SK-N-SH (cell line): ENCODE measurements around the gene SLC4A2. TPM values are rescaled to one million over a fixed set of nuclear protein-coding genes. Genes with fewer than 3 reads are reported as not detected.

Experiments used
- CTCF ChIA-PET: fragments of 300-600, 350-600 bp; formaldehyde crosslinking; extraction: SDS; loops from one replicate; lab custom pipeline; 2021; lab: Yijun Ruan, JAX
- POLR2A ChIA-PET: fragments of 350-600 bp; sonication (Branson Sonifier 250); formaldehyde crosslinking; extraction: SDS; loops from one replicate; lab custom pipeline; 2020; ENCODE audit warnings: antibody characterized with exemption, inconsistent platforms; lab: Yijun Ruan, JAX
- DNase-seq: peaks from one replicate; pipeline ENCODE4 v3.0.0; 2012
- H2AFZ ChIP-seq: fragments of 200-600 bp; sonication (generic); 2 replicates; pipeline ENCODE4 v1.8.1; 2016; ENCODE audit warnings: antibody characterized with exemption, mild to moderate bottlenecking, low read depth
- H3F3A ChIP-seq: fragments of 200-600 bp; sonication (generic); replicated peaks from 2 replicates; pipeline ENCODE3; 2016; ENCODE audit warnings: antibody characterized with exemption, mild to moderate bottlenecking; ENCODE audit not compliant: insufficient read depth
- H3K27ac ChIP-seq, 2 experiments: fragments of 200-500 bp in 1 of 2; fragments of 200-600 bp in 1 of 2; sonication (Bioruptor generic) in 1 of 2; sonication (generic), shearing (Covaris generic) in 1 of 2; 2 replicates each; pipeline versions ENCODE4 v1.5.1 to v1.6.1; 2014 to 2016; ENCODE audit warnings: low read depth in 2 of 2, inconsistent platforms in 1 of 2, low read length in 1 of 2, mild to moderate bottlenecking in 1 of 2, mixed read lengths in 1 of 2
- H3K27me3 ChIP-seq: fragments of 200-600 bp; sonication (generic), shearing (Covaris generic); 2 replicates; pipeline ENCODE4 v1.6.1; 2016; ENCODE audit warnings: mixed run types; ENCODE audit not compliant: insufficient read depth
- H3K36me3 ChIP-seq, 2 experiments: fragments of 200-500 bp in 1 of 2; fragments of 200-600 bp in 1 of 2; sonication (Bioruptor generic) in 1 of 2; sonication (generic) in 1 of 2; replicated peaks in 1 of 2; 2 replicates each; pipeline versions ENCODE3 to v1.5.1; 2014 to 2016; ENCODE audit warnings: low read length in 1 of 2, mild to moderate bottlenecking in 1 of 2; ENCODE audit not compliant: insufficient read depth in 2 of 2, control insufficient read depth in 1 of 2
- H3K4me1 ChIP-seq, 2 experiments: fragments of 200-500 bp in 1 of 2; fragments of 200-600 bp in 1 of 2; sonication (Bioruptor generic) in 1 of 2; sonication (generic), shearing (Covaris generic) in 1 of 2; 2 replicates each; pipeline versions ENCODE4 v1.5.1 to v1.6.1; 2014 to 2016; ENCODE audit warnings: low read depth in 1 of 2, low read length in 1 of 2, mixed run types in 1 of 2; ENCODE audit not compliant: insufficient read depth in 2 of 2, control insufficient read depth in 1 of 2
- H3K4me2 ChIP-seq: fragments of 200-600 bp; sonication (generic), shearing (Covaris generic); 2 replicates; pipeline ENCODE4 v1.6.1; 2017; ENCODE audit warnings: mixed run types
- H3K4me3 ChIP-seq, 2 experiments: fragments of 200-500 bp in 1 of 2; fragments of 200-600 bp in 1 of 2; sonication (Bioruptor generic) in 1 of 2; sonication (generic), shearing (Covaris generic) in 1 of 2; 2 replicates each; pipeline versions ENCODE4 v1.5.1 to v1.8.1; 2014 to 2016; ENCODE audit warnings: low read depth in 2 of 2, inconsistent platforms in 1 of 2, low read length in 1 of 2, mild to moderate bottlenecking in 1 of 2, mixed read lengths in 1 of 2, moderate library complexity in 1 of 2
- H3K79me2 ChIP-seq: fragments of 200-600 bp; sonication (generic); 2 replicates; pipeline ENCODE4 v1.8.1; 2017; ENCODE audit warnings: mild to moderate bottlenecking; ENCODE audit not compliant: insufficient read depth
- H3K9ac ChIP-seq: fragments of 200-600 bp; sonication (generic); 2 replicates; pipeline ENCODE4 v1.6.1; 2017; ENCODE audit warnings: mixed run types
- H3K9me2 ChIP-seq: fragments of 200-600 bp; sonication (generic); 2 replicates; pipeline ENCODE4 v1.6.1; 2017; ENCODE audit warnings: mixed run types
- H3K9me3 ChIP-seq: fragments of 200-600 bp; sonication (generic); 2 replicates; pipeline ENCODE4 v1.6.1; 2017; ENCODE audit warnings: mixed run types, mild to moderate bottlenecking, moderate library complexity
- H4K20me1 ChIP-seq: fragments of 200-600 bp; sonication (generic); 2 replicates; pipeline ENCODE4 v1.6.1; 2017; ENCODE audit warnings: mild to moderate bottlenecking, mixed run types; ENCODE audit not compliant: insufficient read depth
- CHD2 ChIP-seq: fragments of 150-350 bp; IDR thresholded peaks from 2 replicates; pipeline ENCODE4 v1.6.1; 2018; ENCODE audit warnings: low read length; ENCODE audit not compliant: partially characterized antibody
- EP300 ChIP-seq, 2 experiments: IDR thresholded peaks; 2 replicates each; pipeline versions ENCODE4 v1.4.0 to v1.6.1; 2012; ENCODE audit warnings: borderline replicate concordance in 1 of 2, low read depth in 1 of 2, low read length in 1 of 2
- EZH2phosphoT487 ChIP-seq: fragments of 200-600 bp; sonication (generic); IDR thresholded peaks from 2 replicates; pipeline ENCODE4 v1.6.1; 2017; ENCODE audit warnings: low read depth, mixed run types, mild to moderate bottlenecking, antibody characterized with exemption, moderate library complexity, borderline replicate concordance
- FOSL2 ChIP-seq: IDR thresholded peaks from 2 replicates; pipeline ENCODE4 v1.4.0; 2012; ENCODE audit warnings: low read depth, mild to moderate bottlenecking, moderate library complexity, borderline replicate concordance
- FOXM1 ChIP-seq: IDR thresholded peaks from 2 replicates; pipeline ENCODE4 v1.4.0; 2012; ENCODE audit warnings: low read depth, mild to moderate bottlenecking
- GABPA ChIP-seq: IDR thresholded peaks from 2 replicates; pipeline ENCODE4 v1.4.0; 2012; ENCODE audit warnings: low read depth, mild to moderate bottlenecking
- GATA2 ChIP-seq: sonication (generic); formaldehyde crosslinking; IDR thresholded peaks from 2 replicates; pipeline ENCODE4 v1.5.0; 2020; ENCODE audit warnings: mild to moderate bottlenecking, missing genetic modification reagents
- JUND ChIP-seq: IDR thresholded peaks from 2 replicates; pipeline ENCODE4 v1.4.0; 2012
- MEF2A ChIP-seq: IDR thresholded peaks from 2 replicates; pipeline ENCODE4 v1.4.0; 2012; ENCODE audit warnings: low read depth, borderline replicate concordance
- NFIC ChIP-seq: IDR thresholded peaks from 2 replicates; pipeline ENCODE4 v1.4.0; 2012; ENCODE audit warnings: borderline replicate concordance
- NRF1 ChIP-seq: IDR thresholded peaks from 2 replicates; pipeline ENCODE4 v1.6.1; 2012; ENCODE audit warnings: low read depth, mild to moderate bottlenecking, low read length
- RAD21 ChIP-seq: IDR thresholded peaks from 2 replicates; pipeline ENCODE4 v1.6.1; 2012; ENCODE audit warnings: mild to moderate bottlenecking, low read length
- RXRA ChIP-seq: IDR thresholded peaks from 2 replicates; pipeline ENCODE4 v1.4.0; 2012; ENCODE audit warnings: low read depth, mild to moderate bottlenecking, borderline replicate concordance
- TEAD4 ChIP-seq: IDR thresholded peaks from 2 replicates; pipeline ENCODE4 v1.4.0; 2012; ENCODE audit warnings: mild to moderate bottlenecking, borderline replicate concordance; ENCODE audit not compliant: insufficient read depth
- YY1 ChIP-seq: IDR thresholded peaks from 2 replicates; pipeline ENCODE4 v1.4.0; 2012; ENCODE audit warnings: low read depth, mild to moderate bottlenecking
- WGBS: methylation state at CpG from one replicate; pipeline ENCODE4 v1.1.6; 2017; ENCODE audit warnings: low lambda C conversion rate; 5-methylcytosine and 5-hydroxymethylcytosine counted together
- polyA plus RNA-seq, 3 experiments: library from polyadenylated mRNA; depleted of rRNA; stranded (reverse); fragments of >200 nt; gene quantifications; 2 replicates each; pipeline ENCODE4 v1.2.3, GENCODE V29; 2012
- TF ChIP-seq, protein P1 (sequence below): IDR thresholded peaks from 2 replicates; pipeline ENCODE4 v1.6.1; 2012; ENCODE audit warnings: mild to moderate bottlenecking, low read depth, low read length, moderate library complexity
- TF ChIP-seq, protein P2 (sequence below): IDR thresholded peaks from 2 replicates; pipeline ENCODE4 v1.4.0; 2012; ENCODE audit warnings: low read depth
- TF ChIP-seq, protein P3 (sequence below): IDR thresholded peaks from 2 replicates; pipeline ENCODE4 v1.4.0; 2012; ENCODE audit warnings: low read depth, borderline replicate concordance
- TF ChIP-seq, protein P4 (sequence below): IDR thresholded peaks from 2 replicates; pipeline ENCODE4; 2012

Gene SLC4A2
- polyA plus RNA-seq, 1 of the 3 experiments (the other 2 are of a cell fraction), result 167 TPM

DNA sequence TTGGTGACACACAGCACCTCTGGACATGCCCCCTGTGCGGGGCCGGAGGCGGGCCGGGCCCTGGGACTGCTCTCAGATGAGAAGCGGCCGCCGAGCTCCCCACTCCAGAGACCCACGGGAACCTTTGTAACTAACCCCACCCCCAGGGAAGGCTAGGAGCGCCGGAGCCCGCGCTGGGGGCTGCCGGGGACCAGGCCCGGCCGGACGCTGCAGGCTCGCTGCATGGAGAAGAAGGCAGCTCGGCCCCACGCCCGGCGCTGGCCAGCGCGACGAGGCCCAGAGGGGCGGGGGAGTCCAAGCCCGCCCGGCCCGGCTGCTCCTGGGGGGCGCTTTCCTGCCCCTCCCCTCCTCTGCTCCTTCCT lies 63.4 kb downstream of the SLC4A2 start (continued):
- TF ChIP-seq, protein P1, sequence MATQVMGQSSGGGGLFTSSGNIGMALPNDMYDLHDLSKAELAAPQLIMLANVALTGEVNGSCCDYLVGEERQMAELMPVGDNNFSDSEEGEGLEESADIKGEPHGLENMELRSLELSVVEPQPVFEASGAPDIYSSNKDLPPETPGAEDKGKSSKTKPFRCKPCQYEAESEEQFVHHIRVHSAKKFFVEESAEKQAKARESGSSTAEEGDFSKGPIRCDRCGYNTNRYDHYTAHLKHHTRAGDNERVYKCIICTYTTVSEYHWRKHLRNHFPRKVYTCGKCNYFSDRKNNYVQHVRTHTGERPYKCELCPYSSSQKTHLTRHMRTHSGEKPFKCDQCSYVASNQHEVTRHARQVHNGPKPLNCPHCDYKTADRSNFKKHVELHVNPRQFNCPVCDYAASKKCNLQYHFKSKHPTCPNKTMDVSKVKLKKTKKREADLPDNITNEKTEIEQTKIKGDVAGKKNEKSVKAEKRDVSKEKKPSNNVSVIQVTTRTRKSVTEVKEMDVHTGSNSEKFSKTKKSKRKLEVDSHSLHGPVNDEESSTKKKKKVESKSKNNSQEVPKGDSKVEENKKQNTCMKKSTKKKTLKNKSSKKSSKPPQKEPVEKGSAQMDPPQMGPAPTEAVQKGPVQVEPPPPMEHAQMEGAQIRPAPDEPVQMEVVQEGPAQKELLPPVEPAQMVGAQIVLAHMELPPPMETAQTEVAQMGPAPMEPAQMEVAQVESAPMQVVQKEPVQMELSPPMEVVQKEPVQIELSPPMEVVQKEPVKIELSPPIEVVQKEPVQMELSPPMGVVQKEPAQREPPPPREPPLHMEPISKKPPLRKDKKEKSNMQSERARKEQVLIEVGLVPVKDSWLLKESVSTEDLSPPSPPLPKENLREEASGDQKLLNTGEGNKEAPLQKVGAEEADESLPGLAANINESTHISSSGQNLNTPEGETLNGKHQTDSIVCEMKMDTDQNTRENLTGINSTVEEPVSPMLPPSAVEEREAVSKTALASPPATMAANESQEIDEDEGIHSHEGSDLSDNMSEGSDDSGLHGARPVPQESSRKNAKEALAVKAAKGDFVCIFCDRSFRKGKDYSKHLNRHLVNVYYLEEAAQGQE, result no peak
- TF ChIP-seq, protein P2, sequence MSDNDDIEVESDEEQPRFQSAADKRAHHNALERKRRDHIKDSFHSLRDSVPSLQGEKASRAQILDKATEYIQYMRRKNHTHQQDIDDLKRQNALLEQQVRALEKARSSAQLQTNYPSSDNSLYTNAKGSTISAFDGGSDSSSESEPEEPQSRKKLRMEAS, result no peak
- TF ChIP-seq JUND (no peak), TEAD4 (no peak)

DNA sequence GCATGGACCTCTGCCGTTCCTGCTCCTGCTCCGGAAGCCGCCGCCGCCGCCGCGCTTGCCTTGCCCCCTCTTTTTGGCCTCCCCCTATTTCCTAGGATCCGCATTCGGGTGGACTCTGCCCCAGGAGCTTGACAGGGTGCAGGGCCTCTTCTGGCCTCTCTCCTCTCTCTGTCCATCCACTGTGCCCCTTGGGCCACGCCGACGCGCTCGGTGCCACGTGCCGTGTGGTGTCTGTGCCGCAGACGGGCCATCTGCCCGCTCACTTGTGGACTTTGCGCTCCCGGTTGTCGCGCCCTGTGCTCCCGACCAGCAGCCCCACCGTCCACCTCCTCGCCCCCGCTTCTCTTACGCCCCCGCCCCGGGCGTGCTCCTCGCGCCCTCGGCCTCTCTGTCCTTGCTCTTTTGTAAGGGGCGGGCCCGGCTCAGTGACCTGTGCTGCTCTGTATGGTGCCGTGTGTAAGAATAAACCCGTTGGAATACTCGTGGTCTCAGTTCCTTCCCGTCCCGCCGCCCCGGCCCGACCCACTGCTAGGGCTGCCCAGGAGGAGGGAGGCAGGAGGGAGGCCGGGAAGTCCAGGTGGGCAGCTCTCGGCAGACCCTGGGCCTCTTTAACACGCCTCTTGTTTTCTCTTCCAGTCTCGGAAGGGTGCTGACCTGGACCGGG lies 63.9 kb downstream of the SLC4A2 start:
- Histone ChIP-seq H2AFZ (no peak overlapping the region), H3K79me2 (peaks cover 23% of the 10 kb centered on the region; the same call in 1 of the 2 replicates), H3F3A (peaks cover 4% of the 10 kb centered on the region), H3K27ac (no peak overlapping the region), H3K27me3 (no peaks in the 10 kb centered on the region), H3K4me3 (no peak overlapping the region), H3K9me2 (no peaks in the 10 kb centered on the region), H3K36me3 (peaks cover 20 to 83% of the 10 kb centered on the region in 2 experiments), H3K9ac (no peak overlapping the region), H4K20me1 (peaks cover 24% of the 10 kb centered on the region), H3K4me1 (no peaks in the 10 kb centered on the region; a peak in 1 of 4 replicates), H3K9me3 (no peaks in the 10 kb centered on the region), H3K4me2 (no peak overlapping the region)
- 97% methylated on average over 50 of the region's 50 CpGs for WGBS
- TF ChIP-seq CHD2 (no peak), NFIC (no peak), TEAD4 (no peak), RXRA (no peak), GABPA (no peak), JUND (no peak), RAD21 (no peak)
- no peak for DNase-seq
- CTCF ChIA-PET, result interaction anchor here (0.7 to 18.0 kb wide), 52 partner anchors 11 to 667 kb away, joined by 3 to 243 read pairs (median 6); partner anchors contain the start of genes ABCF2, AGAP3, GBX1 and TMUB1
- POLR2A ChIA-PET, result no interaction called here

DNA sequence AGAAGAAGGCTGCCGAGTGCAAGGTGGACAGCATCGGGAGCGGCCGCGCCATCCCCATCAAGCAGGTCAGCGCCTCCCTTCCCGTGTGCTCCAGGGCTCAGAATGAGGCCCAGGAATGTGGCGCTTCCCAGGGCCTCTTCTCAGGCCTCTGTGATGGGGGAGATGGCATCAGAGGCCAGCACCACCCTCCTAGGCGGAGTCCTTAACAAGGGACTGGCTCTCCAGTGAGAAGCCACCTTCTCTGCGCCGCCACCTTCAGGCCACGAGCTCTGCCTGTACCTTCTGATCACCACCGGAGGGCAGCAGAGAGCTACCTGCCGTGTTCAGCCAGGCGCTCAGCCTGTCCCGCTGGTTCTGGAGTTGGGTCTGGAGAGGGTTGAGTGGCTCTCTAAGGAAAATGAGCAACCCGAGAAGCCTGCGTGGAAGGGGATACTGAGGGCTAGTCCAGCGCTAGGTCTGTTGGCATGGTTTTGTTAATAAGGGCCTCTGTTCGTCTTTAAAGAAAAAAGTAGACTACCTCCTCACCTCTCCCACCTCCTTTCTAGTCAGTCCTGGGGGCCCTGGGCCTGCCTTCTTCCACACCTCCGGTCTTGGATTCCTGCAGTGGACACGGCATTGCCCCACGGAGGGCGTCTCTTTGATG lies 64.6 kb downstream of the SLC4A2 start:
- peak; percentile 98 for DNase-seq
- H2AFZ ChIP-seq, result no peak overlapping the region
- H3K4me3 ChIP-seq, result no peak overlapping the region; a peak in 1 of 4 replicates
- peaks cover 4% of the 10 kb centered on the region for H3F3A ChIP-seq
- H3K4me2 ChIP-seq, result no peak overlapping the region
- no peaks in the 10 kb centered on the region for H3K9me3 ChIP-seq
- H4K20me1 ChIP-seq, result peaks cover 24% of the 10 kb centered on the region
- WGBS, result 48% methylated on average over 20 of the region's 24 CpGs
- ChIA-PET POLR2A (no interaction called here), CTCF (interaction anchor here (0.6 to 18.0 kb wide), 60 partner anchors 10 to 1211 kb away, joined by 3 to 243 read pairs (median 5); partner anchors contain the start of genes ABCF2, AGAP3, CHPF2 and GBX1)
- H3K4me1 ChIP-seq, result no peaks in the 10 kb centered on the region; a peak in 1 of 4 replicates
- no peaks in the 10 kb centered on the region for H3K27me3 ChIP-seq
- peaks cover 18% of the 10 kb centered on the region; the same call in 1 of the 2 replicates for H3K79me2 ChIP-seq
- peaks cover 26 to 82% of the 10 kb centered on the region in 2 experiments for H3K36me3 ChIP-seq
- no peak overlapping the region for H3K27ac ChIP-seq
- H3K9ac ChIP-seq, result no peak overlapping the region
- H3K9me2 ChIP-seq, result no peaks in the 10 kb centered on the region
- TF ChIP-seq FOXM1 (no peak), EZH2phosphoT487 (no peak), NRF1 (no peak), FOSL2 (no peak), JUND (no peak), YY1 (no peak), RAD21 (peak; percentile 98), GATA2 (CRISPR knock-in tag) (no peak), EP300 (IDR thresholded peaks at IDR 0.05; ENCODE audit: borderline replicate concordance in 1 of 2, low read depth in 1 of 2, low read length in 1 of 2) (no peak), MEF2A (no peak), TEAD4 (no peak)
- TF ChIP-seq, protein P3, sequence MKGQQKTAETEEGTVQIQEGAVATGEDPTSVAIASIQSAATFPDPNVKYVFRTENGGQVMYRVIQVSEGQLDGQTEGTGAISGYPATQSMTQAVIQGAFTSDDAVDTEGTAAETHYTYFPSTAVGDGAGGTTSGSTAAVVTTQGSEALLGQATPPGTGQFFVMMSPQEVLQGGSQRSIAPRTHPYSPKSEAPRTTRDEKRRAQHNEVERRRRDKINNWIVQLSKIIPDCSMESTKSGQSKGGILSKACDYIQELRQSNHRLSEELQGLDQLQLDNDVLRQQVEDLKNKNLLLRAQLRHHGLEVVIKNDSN, result no peak
- TF ChIP-seq, protein P4, sequence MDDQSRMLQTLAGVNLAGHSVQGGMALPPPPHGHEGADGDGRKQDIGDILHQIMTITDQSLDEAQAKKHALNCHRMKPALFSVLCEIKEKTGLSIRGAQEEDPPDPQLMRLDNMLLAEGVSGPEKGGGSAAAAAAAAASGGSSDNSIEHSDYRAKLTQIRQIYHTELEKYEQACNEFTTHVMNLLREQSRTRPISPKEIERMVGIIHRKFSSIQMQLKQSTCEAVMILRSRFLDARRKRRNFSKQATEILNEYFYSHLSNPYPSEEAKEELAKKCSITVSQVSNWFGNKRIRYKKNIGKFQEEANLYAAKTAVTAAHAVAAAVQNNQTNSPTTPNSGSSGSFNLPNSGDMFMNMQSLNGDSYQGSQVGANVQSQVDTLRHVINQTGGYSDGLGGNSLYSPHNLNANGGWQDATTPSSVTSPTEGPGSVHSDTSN, result no peak
